ENCODE measurements around the gene PAX7. TPM values are rescaled to one million over a fixed set of nuclear protein-coding genes. Genes with fewer than 3 reads are reported as not detected.

PAX7 gene
- total RNA-seq, 1 experiment from 2014 or later, result 0.15 TPM

GRCh38 chr1:18697541-18697940 is 66.9 kb downstream of the PAX7 start:
- no peak overlapping the region for H3K4me3 Mint-ChIP-seq
- Histone ChIP-seq H2BK12ac (ENCODE audit: insufficient read length, low read depth, low read length) (no peak overlapping the region), H3K4me1 (ENCODE audit: insufficient read depth, low read length) (no peaks in the 10 kb centered on the region), H4K8ac (replicated peaks; ENCODE audit: insufficient read length, low read depth, low read length) (no peak overlapping the region), H2AFZ (ENCODE audit: low read length) (no peak overlapping the region), H3K9ac (ENCODE audit: extremely low read depth, insufficient read length, low read length) (no peak overlapping the region), H3K9me3 (ENCODE audit: control insufficient read depth, low read depth, low read length) (no peaks in the 10 kb centered on the region), H4K5ac (ENCODE audit: insufficient read length, low read depth, low read length) (no peak overlapping the region), H4K20me1 (ENCODE audit: control insufficient read depth, insufficient read depth, insufficient read length) (no peaks in the 10 kb centered on the region), H3K79me1 (ENCODE audit: insufficient read depth, low read depth, low read length, poor library complexity, severe bottlenecking) (no peaks in the 10 kb centered on the region), H3K4ac (ENCODE audit: low read depth, low read length) (no peak overlapping the region), H3K56ac (ENCODE audit: insufficient read length, low read depth, low read length) (no peak overlapping the region), H2BK20ac (ENCODE audit: low read depth, low read length, poor library complexity, severe bottlenecking) (no peak overlapping the region), H4K91ac (ENCODE audit: insufficient read length, low read depth, low read length) (no peak overlapping the region), H3K4me2 (ENCODE audit: insufficient read depth, insufficient read length, low read length) (no peak overlapping the region), H3K23me2 (ENCODE audit: insufficient read length, low read depth, low read length, poor library complexity, severe bottlenecking) (no peaks in the 10 kb centered on the region), H3K18ac (ENCODE audit: insufficient read length, low read depth, low read length) (no peak overlapping the region), H2BK120ac (ENCODE audit: low read depth, low read length, poor library complexity, severe bottlenecking) (no peak overlapping the region), H3K14ac (ENCODE audit: insufficient read depth, low read length) (no peak overlapping the region), H3K27me3 (ENCODE audit: insufficient read depth, low read length) (no peaks in the 10 kb centered on the region), H2AK5ac (ENCODE audit: insufficient read length, low read length) (no peak overlapping the region), H2BK5ac (ENCODE audit: insufficient read length, low read length) (no peak overlapping the region), H2BK15ac (ENCODE audit: low read depth, low read length) (no peak overlapping the region), H3K27ac (ENCODE audit: insufficient read length, low read depth, low read length) (no peak overlapping the region), H3K79me2 (ENCODE audit: insufficient read depth, low read length) (no peaks in the 10 kb centered on the region), H3K23ac (ENCODE audit: insufficient read length, low read depth, low read length) (no peak overlapping the region), H3T11ph (ENCODE audit: low read length) (no peak overlapping the region)
- peaks cover 92% of the 10 kb centered on the region for H3K27me3 Mint-ChIP-seq (ENCODE audit: low read depth)
- no peaks in the 10 kb centered on the region for H3K36me3 Mint-ChIP-seq (ENCODE audit: insufficient read depth in 1 of 3, low read depth in 3 of 3)
- DNase-seq, result no peak
- WGBS (ENCODE audit: extremely low coverage, insufficient read length, low lambda C conversion rate), result no CpG with 5 or more reads among the region's 1 CpG
- H3K27ac Mint-ChIP-seq, result no peak overlapping the region
- no peaks in the 10 kb centered on the region for H3K9me3 Mint-ChIP-seq
- H3K4me1 Mint-ChIP-seq, result peaks cover 5 to 13% of the 10 kb centered on the region in 2 experiments
- no peak for TF ChIP-seq CTCF (conservative IDR thresholded peaks at IDR 0.05)

Data from H9 (cell line).